ENCODE measurements around the gene SERINC2.

DNA sequence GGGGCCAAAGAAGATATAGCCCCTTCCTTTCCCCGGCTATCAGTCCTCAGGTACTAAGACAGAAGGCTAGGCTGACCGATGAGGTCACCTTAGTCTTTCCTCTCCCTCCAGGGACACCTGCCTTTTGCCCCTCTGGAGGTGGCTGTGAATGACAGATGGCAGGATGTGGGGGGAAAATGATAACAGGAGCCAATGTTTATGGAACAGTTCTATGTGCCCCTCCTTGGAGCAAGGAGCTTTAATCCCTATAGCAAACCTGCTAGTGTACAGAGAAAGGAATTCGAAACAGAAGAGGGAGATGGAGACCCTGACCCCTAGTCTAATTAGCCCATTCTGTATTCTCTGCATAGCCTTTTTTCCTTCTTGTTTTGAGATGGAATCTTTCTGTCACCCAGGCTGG lies 28.1 kb downstream of the SERINC2 start:
- TF ChIP-seq, protein P1, sequence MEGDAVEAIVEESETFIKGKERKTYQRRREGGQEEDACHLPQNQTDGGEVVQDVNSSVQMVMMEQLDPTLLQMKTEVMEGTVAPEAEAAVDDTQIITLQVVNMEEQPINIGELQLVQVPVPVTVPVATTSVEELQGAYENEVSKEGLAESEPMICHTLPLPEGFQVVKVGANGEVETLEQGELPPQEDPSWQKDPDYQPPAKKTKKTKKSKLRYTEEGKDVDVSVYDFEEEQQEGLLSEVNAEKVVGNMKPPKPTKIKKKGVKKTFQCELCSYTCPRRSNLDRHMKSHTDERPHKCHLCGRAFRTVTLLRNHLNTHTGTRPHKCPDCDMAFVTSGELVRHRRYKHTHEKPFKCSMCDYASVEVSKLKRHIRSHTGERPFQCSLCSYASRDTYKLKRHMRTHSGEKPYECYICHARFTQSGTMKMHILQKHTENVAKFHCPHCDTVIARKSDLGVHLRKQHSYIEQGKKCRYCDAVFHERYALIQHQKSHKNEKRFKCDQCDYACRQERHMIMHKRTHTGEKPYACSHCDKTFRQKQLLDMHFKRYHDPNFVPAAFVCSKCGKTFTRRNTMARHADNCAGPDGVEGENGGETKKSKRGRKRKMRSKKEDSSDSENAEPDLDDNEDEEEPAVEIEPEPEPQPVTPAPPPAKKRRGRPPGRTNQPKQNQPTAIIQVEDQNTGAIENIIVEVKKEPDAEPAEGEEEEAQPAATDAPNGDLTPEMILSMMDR (IDR thresholded peaks at IDR 0.05) = no peak
- no peak for TF ChIP-seq EZH2 (IDR thresholded peaks at IDR 0.05; ENCODE audit: borderline replicate concordance, insufficient read depth, low read depth, low read length, poor library complexity, severe bottlenecking)
